ENCODE measurements around the gene ORAI3. TPM values are rescaled to one million over a fixed set of nuclear protein-coding genes. Genes with fewer than 3 reads are reported as not detected.

The ORAI3 gene
- total and polyA plus RNA-seq, 2 experiments from 2014 or later, result 31.6 to 36.1 TPM

- Histone ChIP-seq H3K4me1 (ENCODE audit: insufficient read depth) (peaks cover 7% of the 10 kb centered on the region), H3F3A (ENCODE audit: insufficient read depth) (peaks cover 13% of the 10 kb centered on the region), H3K4me3 (peak overlapping the region; percentile 98), H3K9me3 (ENCODE audit: low read depth) (no peaks in the 10 kb centered on the region), H3K27me3 (replicated peaks; ENCODE audit: insufficient read depth) (no peaks in the 10 kb centered on the region), H3K9ac (peak overlapping the region; percentile 99), H4K20me1 (ENCODE audit: insufficient read depth) (no peaks in the 10 kb centered on the region), H3K27ac (peak overlapping the region; percentile 100; the same call in 1 of the 2 replicates), H3K9me2 (ENCODE audit: insufficient read depth) (no peaks in the 10 kb centered on the region), H3K4me2 (ENCODE audit: unreplicated experiment) (peak overlapping the region; percentile 88), H2AFZ (no peak overlapping the region), H3K36me3 (ENCODE audit: low read depth) (peaks cover 28% of the 10 kb centered on the region; the same call in 1 of the 2 replicates), H3K79me2 (ENCODE audit: insufficient read depth) (peaks cover 47% of the 10 kb centered on the region)
- no peak for TF ChIP-seq EZH2 (IDR thresholded peaks at IDR 0.05; ENCODE audit: insufficient read depth, poor library complexity, severe bottlenecking)
- TF ChIP-seq EZH2phosphoT487 (IDR thresholded peaks at IDR 0.05; ENCODE audit: insufficient read depth, low read depth), result no peak
- 8 to 18% methylated on average over 21 to 49 of the region's 55 CpGs for WGBS, 2 experiments (ENCODE audit: low coverage in 1 of 2, low lambda C conversion rate in 2 of 2, missing lambda C conversion rate in 2 of 2)
- DNase-seq, result peak; percentile 82
- in situ Hi-C loops (cut with MboI), result loop anchor here (25.0 kb wide), 2 partner anchors 754 to 929 kb away; a partner anchor contains a TSS
Observed at GRCh38 chr16:30958175-30959079, 9.6 kb downstream of the ORAI3 start.

GRCh38 chr16:30961384-30961783, 12.5 kb downstream of the ORAI3 start:
- Histone ChIP-seq H3K4me3 (no peak overlapping the region), H3K9me2 (ENCODE audit: insufficient read depth) (no peaks in the 10 kb centered on the region), H3K9me3 (ENCODE audit: low read depth) (no peaks in the 10 kb centered on the region), H3K36me3 (ENCODE audit: low read depth) (peaks cover 33% of the 10 kb centered on the region; the same call in 1 of the 2 replicates), H4K20me1 (ENCODE audit: insufficient read depth) (no peaks in the 10 kb centered on the region), H3K4me1 (ENCODE audit: insufficient read depth) (peaks cover 7% of the 10 kb centered on the region), H3K27me3 (replicated peaks; ENCODE audit: insufficient read depth) (no peaks in the 10 kb centered on the region), H3K79me2 (ENCODE audit: insufficient read depth) (peaks cover 47% of the 10 kb centered on the region), H3F3A (ENCODE audit: insufficient read depth) (peaks cover 5% of the 10 kb centered on the region), H3K4me2 (ENCODE audit: unreplicated experiment) (no peak overlapping the region), H3K9ac (no peak overlapping the region), H3K27ac (no peak overlapping the region), H2AFZ (no peak overlapping the region)
- no peak for DNase-seq
- WGBS, 2 experiments (ENCODE audit: low coverage in 1 of 2, low lambda C conversion rate in 2 of 2, missing lambda C conversion rate in 2 of 2), result 92 to 97% methylated on average over 11 of the region's 11 CpGs
- in situ Hi-C loops (cut with MboI), result loop anchor here (25.0 kb wide), 2 partner anchors 751 to 926 kb away; a partner anchor contains a TSS
- TF ChIP-seq EZH2 (IDR thresholded peaks at IDR 0.05; ENCODE audit: insufficient read depth, poor library complexity, severe bottlenecking), result no peak
- no peak for TF ChIP-seq EZH2phosphoT487 (IDR thresholded peaks at IDR 0.05; ENCODE audit: insufficient read depth, low read depth)

DNA sequence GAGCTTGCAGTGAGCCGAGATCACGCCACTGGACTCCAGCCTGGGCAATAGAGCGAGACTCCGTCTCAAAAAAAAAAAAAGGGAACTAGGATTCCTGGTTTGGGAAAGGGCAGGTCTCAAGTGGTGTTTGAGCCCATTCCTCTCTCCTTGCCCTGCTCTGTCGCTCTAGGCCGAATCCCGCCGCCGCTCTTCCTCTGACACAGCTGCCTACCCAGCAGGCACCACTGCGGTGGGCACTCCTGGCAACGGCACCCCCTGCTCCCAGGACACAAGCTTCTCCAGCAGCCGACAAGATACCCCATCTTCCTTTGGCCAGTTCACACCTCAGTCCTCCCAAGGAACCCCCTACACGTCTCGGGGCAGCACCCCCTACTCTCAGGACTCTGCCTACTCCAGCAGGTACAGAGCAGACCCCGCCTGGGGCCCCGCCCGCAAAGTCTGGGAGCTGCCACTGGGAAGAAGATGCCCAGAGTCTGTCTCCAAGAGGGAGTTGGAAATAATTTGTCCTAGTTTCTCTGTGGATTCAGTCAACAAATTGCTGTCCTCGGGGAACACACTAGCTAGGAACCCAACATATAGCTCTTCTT, 15.2 kb downstream of the ORAI3 start:
- Histone ChIP-seq H3K9me3 (ENCODE audit: low read depth) (no peaks in the 10 kb centered on the region), H3K9me2 (ENCODE audit: insufficient read depth) (no peaks in the 10 kb centered on the region), H3K36me3 (ENCODE audit: low read depth) (peaks cover 33% of the 10 kb centered on the region; the same call in 1 of the 2 replicates), H3F3A (ENCODE audit: insufficient read depth) (no peaks in the 10 kb centered on the region), H3K4me3 (no peak overlapping the region), H4K20me1 (ENCODE audit: insufficient read depth) (no peaks in the 10 kb centered on the region), H3K4me2 (ENCODE audit: unreplicated experiment) (no peak overlapping the region), H2AFZ (no peak overlapping the region), H3K27me3 (replicated peaks; ENCODE audit: insufficient read depth) (no peaks in the 10 kb centered on the region), H3K9ac (no peak overlapping the region), H3K4me1 (ENCODE audit: insufficient read depth) (peaks cover 3% of the 10 kb centered on the region), H3K79me2 (ENCODE audit: insufficient read depth) (peaks cover 40% of the 10 kb centered on the region), H3K27ac (no peak overlapping the region)
- TF ChIP-seq EZH2phosphoT487 (IDR thresholded peaks at IDR 0.05; ENCODE audit: insufficient read depth, low read depth), result no peak
- no peak for TF ChIP-seq EZH2 (IDR thresholded peaks at IDR 0.05; ENCODE audit: insufficient read depth, poor library complexity, severe bottlenecking)
- in situ Hi-C loops (cut with MboI), result loop anchor here (25.0 kb wide), 2 partner anchors 748 to 923 kb away; a partner anchor contains a TSS
- 89 to 93% methylated on average over 18 of the region's 18 CpGs for WGBS, 2 experiments (ENCODE audit: low coverage in 1 of 2, low lambda C conversion rate in 2 of 2, missing lambda C conversion rate in 2 of 2)
- DNase-seq, result no peak

GRCh38 chr16:30964574-30965226, 15.8 kb downstream of the ORAI3 start:
- H3K9me3 ChIP-seq (ENCODE audit: low read depth), result no peaks in the 10 kb centered on the region
- H3F3A ChIP-seq (ENCODE audit: insufficient read depth), result no peaks in the 10 kb centered on the region
- H3K9me2 ChIP-seq (ENCODE audit: insufficient read depth), result no peaks in the 10 kb centered on the region
- H3K4me1 ChIP-seq (ENCODE audit: insufficient read depth), result no peaks in the 10 kb centered on the region
- H3K36me3 ChIP-seq (ENCODE audit: low read depth), result peaks cover 33% of the 10 kb centered on the region; the same call in 1 of the 2 replicates
- no peak overlapping the region for H3K4me2 ChIP-seq (ENCODE audit: unreplicated experiment)
- no peak overlapping the region for H3K9ac ChIP-seq
- 95% methylated on average over 26 to 33 of the region's 33 CpGs for WGBS, 2 experiments (ENCODE audit: low coverage in 1 of 2, low lambda C conversion rate in 2 of 2, missing lambda C conversion rate in 2 of 2)
- H4K20me1 ChIP-seq (ENCODE audit: insufficient read depth), result no peaks in the 10 kb centered on the region
- H3K27ac ChIP-seq, result no peak overlapping the region
- DNase-seq, result no peak
- H3K79me2 ChIP-seq (ENCODE audit: insufficient read depth), result peaks cover 33% of the 10 kb centered on the region
- H2AFZ ChIP-seq, result no peak overlapping the region
- no peak overlapping the region for H3K4me3 ChIP-seq
- in situ Hi-C loops (cut with MboI), result loop anchor here (25.0 kb wide), 2 partner anchors 748 to 923 kb away; a partner anchor contains a TSS
- no peaks in the 10 kb centered on the region for H3K27me3 ChIP-seq (replicated peaks; ENCODE audit: insufficient read depth)
- TF ChIP-seq EZH2phosphoT487 (IDR thresholded peaks at IDR 0.05; ENCODE audit: insufficient read depth, low read depth) (no peak), EZH2 (IDR thresholded peaks at IDR 0.05; ENCODE audit: insufficient read depth, poor library complexity, severe bottlenecking) (no peak)

Data from GM23248 (cell line).